MM.1S (cell line): Measurements from ENCODE around the gene RAB6B.

Source experiments
- EZH2 ChIP-seq: fragments of 300-600 bp; sonication (generic); optimal IDR thresholded peaks from 2 replicates; pipeline ENCODE3; 2017; ENCODE audit warnings: low read depth, mild to moderate bottlenecking, antibody characterized with exemption, low read length, mixed read lengths
- EZH2phosphoT487 ChIP-seq: fragments of 300-600 bp; sonication (generic); IDR thresholded peaks from 2 replicates; pipeline ENCODE4 v1.6.1; 2018; ENCODE audit warnings: antibody characterized with exemption, low read length
- TF ChIP-seq, protein P1 (sequence below): fragments of 300-600 bp; sonication (generic); IDR thresholded peaks from 2 replicates; pipeline ENCODE4 v1.5.1; 2016; ENCODE audit warnings: antibody characterized with exemption, low read length, mixed read lengths

DNA sequence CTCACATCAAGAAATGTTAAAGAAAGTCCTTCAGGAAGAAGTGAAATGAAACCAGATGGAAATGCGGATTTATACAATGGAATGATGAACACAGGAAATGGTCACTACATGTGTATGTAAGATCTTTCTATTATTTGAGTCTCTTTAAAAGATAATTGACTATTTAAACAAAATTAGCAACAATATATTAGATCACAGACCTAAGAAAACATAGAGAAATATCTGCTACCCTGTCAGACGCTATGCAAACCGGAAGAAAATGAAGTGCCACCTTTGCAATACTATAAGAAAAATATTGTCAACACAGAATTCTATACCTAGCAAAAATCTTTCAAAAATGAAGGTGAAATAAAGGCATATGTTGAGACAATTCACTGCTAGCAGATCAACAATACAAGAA is 17.2 kb downstream of the RAB6B start:
- TF ChIP-seq EZH2phosphoT487 (no peak), EZH2 (no peak)
- TF ChIP-seq, protein P1, sequence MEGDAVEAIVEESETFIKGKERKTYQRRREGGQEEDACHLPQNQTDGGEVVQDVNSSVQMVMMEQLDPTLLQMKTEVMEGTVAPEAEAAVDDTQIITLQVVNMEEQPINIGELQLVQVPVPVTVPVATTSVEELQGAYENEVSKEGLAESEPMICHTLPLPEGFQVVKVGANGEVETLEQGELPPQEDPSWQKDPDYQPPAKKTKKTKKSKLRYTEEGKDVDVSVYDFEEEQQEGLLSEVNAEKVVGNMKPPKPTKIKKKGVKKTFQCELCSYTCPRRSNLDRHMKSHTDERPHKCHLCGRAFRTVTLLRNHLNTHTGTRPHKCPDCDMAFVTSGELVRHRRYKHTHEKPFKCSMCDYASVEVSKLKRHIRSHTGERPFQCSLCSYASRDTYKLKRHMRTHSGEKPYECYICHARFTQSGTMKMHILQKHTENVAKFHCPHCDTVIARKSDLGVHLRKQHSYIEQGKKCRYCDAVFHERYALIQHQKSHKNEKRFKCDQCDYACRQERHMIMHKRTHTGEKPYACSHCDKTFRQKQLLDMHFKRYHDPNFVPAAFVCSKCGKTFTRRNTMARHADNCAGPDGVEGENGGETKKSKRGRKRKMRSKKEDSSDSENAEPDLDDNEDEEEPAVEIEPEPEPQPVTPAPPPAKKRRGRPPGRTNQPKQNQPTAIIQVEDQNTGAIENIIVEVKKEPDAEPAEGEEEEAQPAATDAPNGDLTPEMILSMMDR: no peak
